Ascending aorta (tissue), 2 donors: ENCODE results near the gene USP10. TPM values are rescaled to one million over a fixed set of nuclear protein-coding genes. Genes with fewer than 3 reads are reported as not detected.

Source experiments
- DNase-seq, 2 donors: peaks; one replicate each; pipeline ENCODE4 v3.0.0-alpha.2; 2019; ENCODE audit warnings: low spot score in 2 of 2
- H3K27ac ChIP-seq, 2 donors: fragments of 200-600 bp; sonication (generic); one replicate each; pipeline ENCODE4 v1.5.1; 2016 to 2017; ENCODE audit warnings: mild to moderate bottlenecking in 1 of 2
- H3K27me3 ChIP-seq: fragments of 200-600 bp; sonication (generic); one replicate; pipeline ENCODE4 v1.5.1; 2017
- H3K36me3 ChIP-seq, 2 donors: fragments of 200-600 bp; sonication (generic); one replicate each; pipeline ENCODE4 v1.5.1; 2016
- H3K4me1 ChIP-seq, 2 donors: fragments of 200-600 bp; sonication (generic); one replicate each; pipeline ENCODE4 v1.5.1; 2016 to 2017; ENCODE audit warnings: mild to moderate bottlenecking in 1 of 2
- H3K4me3 ChIP-seq, 2 donors: fragments of 200-600 bp; sonication (generic); one replicate each; pipeline ENCODE4 v1.5.1; 2016 to 2017; ENCODE audit warnings: mild to moderate bottlenecking in 1 of 2
- H3K9me3 ChIP-seq, 2 donors: fragments of 200-600 bp; sonication (generic); one replicate each; pipeline ENCODE4 v1.5.1; 2016
- CTCF ChIP-seq, 3 experiments: fragments of 200-600 bp in 2 of 3; fragments of 450-650 bp in 1 of 3; sonication (generic) in 2 of 3; IDR thresholded peaks; one replicate each; pipeline ENCODE4 v1.5.1; 2016 to 2019; ENCODE audit warnings: antibody characterized with exemption in 3 of 3, mild to moderate bottlenecking in 1 of 3, moderate library complexity in 1 of 3
- intact Hi-C: fragments of 100-400 bp; cut with DNase I; formaldehyde crosslinking; loops from one replicate; pipeline ENCODE4 v1.15.1; 2023
- total RNA-seq: library from RNA; depleted of rRNA; stranded (reverse); fragments of >200 nt; gene quantifications from one replicate; pipeline ENCODE4 v1.1.0, GENCODE V29; 2016

Gene USP10
- total RNA-seq, 1 donor from 2014 or later = 27.8 TPM

GRCh38 chr16:84823484-84823883, 123.7 kb downstream of the USP10 start:
- no peak for DNase-seq

GRCh38 chr16:84823926-84824325, 124.1 kb downstream of the USP10 start:
- Histone ChIP-seq H3K36me3 (no peaks in the 10 kb centered on the region), H3K4me1 (peaks cover 4 to 13% of the 10 kb centered on the region in 2 donors), H3K9me3 (no peaks in the 10 kb centered on the region), H3K27ac (no peak overlapping the region), H3K4me3 (no peak overlapping the region), H3K27me3 (no peaks in the 10 kb centered on the region)
- no peak for TF ChIP-seq CTCF (IDR thresholded peaks at IDR 0.05)
- no peak for DNase-seq
- intact Hi-C loops = no loop called here

More at GRCh38 chr16:84823484-84823883, 123.7 kb downstream of the USP10 start:
- Histone ChIP-seq H3K9me3 (no peaks in the 10 kb centered on the region), H3K27ac (no peak overlapping the region), H3K36me3 (no peaks in the 10 kb centered on the region), H3K4me1 (peaks cover 4 to 11% of the 10 kb centered on the region in 2 donors), H3K4me3 (no peak overlapping the region), H3K27me3 (no peaks in the 10 kb centered on the region)
- intact Hi-C loops = no loop called here
- TF ChIP-seq CTCF (IDR thresholded peaks at IDR 0.05) = no peak

- intact Hi-C loops = no loop called here
- H3K4me3 ChIP-seq = no peak overlapping the region
- no peak for DNase-seq
Observed at GRCh38 chr16:84825896-84826557, 126.2 kb downstream of the USP10 start.

GRCh38 chr16:84826558-84826941, 126.8 kb downstream of the USP10 start:
- intact Hi-C loops = no loop called here

More at GRCh38 chr16:84825896-84826557, 126.2 kb downstream of the USP10 start:
- Histone ChIP-seq H3K27me3 (no peaks in the 10 kb centered on the region), H3K9me3 (no peaks in the 10 kb centered on the region), H3K27ac (peak overlapping the region in 1 of 2 donors; percentile 28), H3K4me1 (peaks cover 0 to 5% of the 10 kb centered on the region in 2 donors), H3K36me3 (no peaks in the 10 kb centered on the region)
- no peak for TF ChIP-seq CTCF (IDR thresholded peaks at IDR 0.05)

GRCh38 chr16:84827131-84827574, 127.4 kb downstream of the USP10 start:
- Histone ChIP-seq H3K27me3 (no peaks in the 10 kb centered on the region), H3K36me3 (no peaks in the 10 kb centered on the region), H3K9me3 (no peaks in the 10 kb centered on the region), H3K4me3 (no peak overlapping the region), H3K27ac (peak overlapping the region in 1 of 2 donors; percentile 28), H3K4me1 (peaks cover 0 to 5% of the 10 kb centered on the region in 2 donors)
- DNase-seq = no peak
- no peak for TF ChIP-seq CTCF (IDR thresholded peaks at IDR 0.05)
- intact Hi-C loops = no loop called here

More at GRCh38 chr16:84826558-84826941, 126.8 kb downstream of the USP10 start:
- DNase-seq = no peak
- Histone ChIP-seq H3K4me3 (no peak overlapping the region), H3K4me1 (peaks cover 0 to 5% of the 10 kb centered on the region in 2 donors), H3K36me3 (no peaks in the 10 kb centered on the region), H3K9me3 (no peaks in the 10 kb centered on the region), H3K27me3 (no peaks in the 10 kb centered on the region), H3K27ac (peak overlapping the region in 1 of 2 donors; percentile 28)
- no peak for TF ChIP-seq CTCF (IDR thresholded peaks at IDR 0.05)
